NCI-H1105 (cell line): ENCODE results near the gene INPP5A.

Source experiments
- DNase-seq: peaks from one replicate; lab custom pipeline; 2025; lab: John Stamatoyannopoulos, UW

INPP5A gene

GRCh38 chr10:132612571-132613504 is 75.3 kb downstream of the INPP5A start:
- no peak for DNase-seq

- no peak for DNase-seq
Observed at GRCh38 chr10:132613566-132614348, 76.2 kb downstream of the INPP5A start.

- no peak for DNase-seq
Observed at GRCh38 chr10:132614431-132615340, 77.1 kb downstream of the INPP5A start.

- DNase-seq: no peak
Observed at GRCh38 chr10:132615341-132616169, 78.0 kb downstream of the INPP5A start.

- DNase-seq: no peak
Observed at GRCh38 chr10:132616170-132616995, 78.8 kb downstream of the INPP5A start.

GRCh38 chr10:132616996-132617736 is 79.6 kb downstream of the INPP5A start:
- DNase-seq: no peak

- DNase-seq: no peak
Observed at GRCh38 chr10:132617737-132618052, 80.1 kb downstream of the INPP5A start.

- DNase-seq: no peak
Observed at GRCh38 chr10:132618158-132618919, 80.8 kb downstream of the INPP5A start.

- DNase-seq: no peak
Observed at GRCh38 chr10:132619927-132620326, 82.3 kb downstream of the INPP5A start.

GRCh38 chr10:132624061-132624846 is 86.7 kb downstream of the INPP5A start:
- no peak for DNase-seq

- no peak for DNase-seq
Observed at GRCh38 chr10:132624847-132625471, 87.4 kb downstream of the INPP5A start.

- no peak for DNase-seq
Observed at GRCh38 chr10:132626019-132626760, 88.6 kb downstream of the INPP5A start.

GRCh38 chr10:132626761-132627665 is 89.4 kb downstream of the INPP5A start:
- DNase-seq: no peak

- DNase-seq: no peak
Observed at GRCh38 chr10:132627666-132628531, 90.3 kb downstream of the INPP5A start.
